PFSK-1 (cell line): ENCODE data around the gene HLA-DMA. TPM values are rescaled to one million over a fixed set of nuclear protein-coding genes. Genes with fewer than 3 reads are reported as not detected.

Experiments
- FOXP2 ChIP-seq: optimal IDR thresholded peaks from 2 replicates; pipeline ENCODE3; 2011; ENCODE audit warnings: borderline replicate concordance, control low read depth, inconsistent platforms; ENCODE audit not compliant: insufficient read depth; ENCODE audit errors: extremely low read length, extremely low read depth
- POLR2AphosphoS5 ChIP-seq: IDR thresholded peaks from 2 replicates; pipeline ENCODE4 v1.6.1; 2012; ENCODE audit warnings: low read depth, mild to moderate bottlenecking, control low read depth, low read length, moderate library complexity
- REST ChIP-seq, 2 experiments: IDR thresholded peaks; 2 replicates each; pipeline versions ENCODE4 v1.6.1 to v1.8.0; 2011 to 2012; ENCODE audit warnings: low read depth in 2 of 2, low read length in 2 of 2, control low read depth in 1 of 2, inconsistent platforms in 1 of 2, mild to moderate bottlenecking in 1 of 2, moderate library complexity in 1 of 2; ENCODE audit not compliant: insufficient read depth in 1 of 2
- SIN3A ChIP-seq: IDR thresholded peaks from 2 replicates; pipeline ENCODE4 v1.6.1; 2012; ENCODE audit warnings: mild to moderate bottlenecking, low read length, moderate library complexity, borderline replicate concordance; ENCODE audit not compliant: insufficient read depth
- TAF1 ChIP-seq: IDR thresholded peaks from 2 replicates; pipeline ENCODE4 v1.6.1; 2012; ENCODE audit warnings: low read length, control low read depth, borderline replicate concordance; ENCODE audit not compliant: insufficient read depth
- polyA plus RNA-seq: library from polyadenylated mRNA; unstranded; fragments of >200 nt; gene quantifications from one replicate; pipeline ENCODE4 v1.2.1, GENCODE V29; 2012; ENCODE audit warnings: low read depth, missing spikeins; ENCODE audit not compliant: insufficient read length

Gene HLA-DMA
- polyA plus RNA-seq: not detected

GRCh38 chr6:32952817-32953739, at the start of gene HLA-DMA:
Gene HLA-DMA (minus strand): TSS chr6:32953097. CDS start chr6:32953036, 61 bp downstream.
- no peak for TF ChIP-seq TAF1
- no peak for TF ChIP-seq REST (IDR thresholded peaks at IDR 0.05; ENCODE audit: insufficient read depth in 1 of 2, low read depth in 2 of 2, low read length in 2 of 2)
- no peak for TF ChIP-seq FOXP2
- no peak for TF ChIP-seq SIN3A
- no peak for TF ChIP-seq POLR2AphosphoS5

- TF ChIP-seq SIN3A: no peak
- TF ChIP-seq POLR2AphosphoS5: no peak
- TF ChIP-seq TAF1: no peak
- no peak for TF ChIP-seq FOXP2
- TF ChIP-seq REST (IDR thresholded peaks at IDR 0.05; ENCODE audit: insufficient read depth in 1 of 2, low read depth in 2 of 2, low read length in 2 of 2): no peak
Measured at GRCh38 chr6:33001685-33002084, 48.8 kb upstream of the HLA-DMA start.

DNA sequence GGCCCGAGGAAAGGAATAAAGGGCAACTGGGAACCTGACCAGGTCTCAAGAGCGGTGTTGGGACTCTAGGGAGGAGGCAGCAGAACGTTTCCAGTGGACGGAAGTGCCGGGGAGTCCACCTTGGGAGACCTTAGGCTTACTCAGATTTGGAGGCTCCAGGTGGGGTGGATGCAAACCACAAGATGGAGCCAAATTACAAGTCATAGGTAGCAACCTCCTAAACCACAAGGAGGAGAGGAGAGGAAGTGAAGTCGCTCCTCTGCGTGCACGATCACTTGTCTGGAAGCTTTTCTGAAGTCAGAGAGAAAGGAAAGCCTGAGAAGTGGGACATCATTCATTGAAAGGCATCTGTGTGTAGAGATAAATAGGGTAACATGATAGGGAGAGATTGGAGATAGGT, 47.2 kb upstream of the HLA-DMA start:
- TF ChIP-seq SIN3A (no peak), TAF1 (no peak), FOXP2 (no peak), REST (IDR thresholded peaks at IDR 0.05; ENCODE audit: insufficient read depth in 1 of 2, low read depth in 2 of 2, low read length in 2 of 2) (no peak), POLR2AphosphoS5 (no peak)

- TF ChIP-seq SIN3A: no peak
- no peak for TF ChIP-seq REST (IDR thresholded peaks at IDR 0.05; ENCODE audit: insufficient read depth in 1 of 2, low read depth in 2 of 2, low read length in 2 of 2)
- TF ChIP-seq POLR2AphosphoS5: no peak
- no peak for TF ChIP-seq FOXP2
- TF ChIP-seq TAF1: no peak
Measured at GRCh38 chr6:32995448-32995847, 42.6 kb upstream of the HLA-DMA start.
